NCI-H128 (cell line): Measurements from ENCODE around the gene SPATA6.
"Not testable (repeated sequence)": the region's sequence is repeated elsewhere in the genome, so short reads cannot be mapped to it uniquely, and the experiment has no call there.

Experiments used
- DNase-seq: peaks from one replicate; lab custom pipeline; 2025; ENCODE audit not compliant: unreplicated experiment; lab: John Stamatoyannopoulos, UW

Gene SPATA6

DNA sequence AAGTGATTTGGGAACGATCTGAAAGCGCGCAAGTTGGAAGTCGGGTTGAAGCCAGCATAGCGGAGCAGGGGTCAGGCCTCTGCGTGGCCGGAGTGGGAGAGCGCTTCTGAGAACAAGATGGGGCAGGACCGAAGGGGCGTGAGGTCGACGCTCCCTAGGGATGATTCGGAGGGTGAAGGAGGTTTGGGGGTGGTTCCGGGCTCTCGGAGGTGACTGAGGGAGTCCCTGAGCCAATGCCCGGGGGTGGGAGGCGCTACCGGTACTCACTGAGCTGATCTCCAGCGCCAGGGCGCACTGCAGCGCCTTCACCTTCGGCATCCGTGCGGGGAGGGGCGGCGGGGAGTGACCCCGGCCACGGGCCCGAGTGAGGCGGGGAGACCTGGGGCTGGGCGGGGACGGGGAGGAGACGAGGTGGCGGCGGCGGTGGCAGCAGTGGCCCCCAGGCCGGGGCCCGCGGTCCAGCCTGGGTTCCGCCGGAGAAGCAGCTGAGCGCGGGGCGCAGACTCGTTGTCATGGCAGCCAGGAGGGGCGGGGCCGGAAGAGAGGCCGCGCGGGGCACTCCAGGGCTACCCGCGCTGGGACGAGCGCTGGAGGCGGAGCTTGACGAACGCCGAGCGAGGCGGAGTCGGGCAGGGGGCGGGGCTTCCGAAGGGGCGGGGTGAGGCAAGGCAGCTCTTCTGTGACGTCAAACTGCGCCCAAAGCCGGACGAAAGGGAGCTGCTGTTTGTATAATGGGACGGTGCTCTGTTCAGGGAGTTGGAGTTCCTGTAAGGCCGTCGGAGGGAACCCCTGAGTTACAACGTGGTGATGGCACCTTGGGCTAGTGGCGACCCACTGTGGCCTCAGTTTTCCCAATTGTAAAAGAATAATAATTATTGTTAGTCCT, at the start of gene SPATA6:
TSS of gene SPATA6 (minus strand) at position 514 of the 886 bp plus-strand sequence. CDS start at position 318, 196 bp downstream.
- DNase-seq: peak; percentile 93

DNA sequence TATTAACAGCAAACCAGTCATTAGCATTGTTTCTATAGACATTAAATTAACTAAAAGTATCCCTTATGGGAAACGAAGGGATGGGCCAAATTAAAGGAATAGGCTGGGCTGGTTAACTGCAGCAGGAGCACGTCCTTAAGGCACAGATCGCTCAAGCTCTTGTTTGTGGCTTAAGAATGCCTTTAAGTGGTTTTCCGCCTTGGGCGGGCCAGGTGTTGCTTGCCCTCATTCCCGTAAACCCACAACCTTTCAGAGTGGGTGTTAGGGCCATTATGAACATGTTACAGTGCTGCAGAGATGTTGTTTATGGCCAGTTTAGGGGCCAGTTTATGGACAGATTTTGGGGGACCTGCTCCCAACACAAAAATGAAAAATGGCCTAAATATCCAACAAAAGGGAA, 47.9 kb upstream of the SPATA6 start:
- not testable (repeated sequence) for DNase-seq

DNA sequence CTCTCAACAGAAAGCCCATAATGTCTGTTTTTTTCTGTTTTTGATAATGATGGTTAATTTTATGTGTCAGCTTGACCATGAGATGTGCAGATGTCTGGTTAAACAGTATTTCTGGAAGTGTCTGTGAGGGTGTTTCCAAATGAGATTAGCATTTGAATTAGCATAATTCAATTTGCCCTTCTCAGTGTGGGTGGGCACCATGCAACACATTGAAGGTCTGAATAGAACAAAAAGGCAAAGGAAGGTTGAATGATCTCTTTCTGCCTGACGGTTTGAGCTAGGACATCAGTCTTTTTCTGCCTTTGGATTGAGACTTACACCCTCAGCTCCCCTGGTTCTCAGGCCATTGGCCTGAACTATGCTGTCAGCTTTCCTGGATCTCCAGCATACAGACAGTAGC, 34.9 kb upstream of the SPATA6 start:
- no peak for DNase-seq

DNA sequence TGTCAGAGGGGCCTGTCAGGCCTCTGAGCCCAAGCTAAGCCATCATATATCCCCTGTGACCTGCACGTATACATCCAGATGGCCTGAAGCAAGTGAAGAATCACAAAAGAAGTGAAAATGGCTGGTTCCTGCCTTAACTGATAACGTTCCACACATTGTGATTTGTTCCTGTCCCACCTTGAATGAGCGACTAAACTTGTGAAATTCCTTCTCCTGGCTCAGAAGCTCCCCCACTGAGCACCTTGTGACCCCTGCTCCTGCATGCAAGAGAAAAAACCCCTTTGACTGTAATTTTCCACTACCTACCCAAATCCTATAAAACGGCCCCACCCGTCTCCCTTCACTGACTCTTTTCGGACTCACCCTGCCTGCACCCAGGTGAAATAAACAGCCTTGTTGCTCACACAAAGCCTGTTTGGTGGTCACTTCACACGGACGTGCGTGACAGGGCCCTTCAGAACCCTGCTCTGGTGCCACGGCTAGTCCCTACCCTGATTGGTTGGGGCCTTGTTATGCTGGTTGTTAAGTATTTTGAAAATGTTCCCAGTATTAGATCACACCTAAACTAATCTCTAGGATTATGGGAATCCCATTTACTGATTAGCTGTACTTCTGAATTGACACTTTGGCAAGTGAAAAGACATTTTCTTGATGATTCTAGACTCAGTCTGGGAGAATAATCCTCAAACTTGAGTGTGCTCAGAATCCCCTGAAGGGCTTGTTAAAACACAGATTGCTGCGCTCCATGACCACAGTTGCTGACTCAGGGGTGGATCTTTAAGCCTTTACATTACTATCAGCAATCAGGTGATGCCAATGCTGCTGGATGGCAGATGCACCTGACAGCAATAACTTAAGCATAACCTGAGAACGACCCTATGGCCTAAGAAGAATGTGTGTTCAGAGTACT, 28.8 kb upstream of the SPATA6 start:
- no peak for DNase-seq

DNA sequence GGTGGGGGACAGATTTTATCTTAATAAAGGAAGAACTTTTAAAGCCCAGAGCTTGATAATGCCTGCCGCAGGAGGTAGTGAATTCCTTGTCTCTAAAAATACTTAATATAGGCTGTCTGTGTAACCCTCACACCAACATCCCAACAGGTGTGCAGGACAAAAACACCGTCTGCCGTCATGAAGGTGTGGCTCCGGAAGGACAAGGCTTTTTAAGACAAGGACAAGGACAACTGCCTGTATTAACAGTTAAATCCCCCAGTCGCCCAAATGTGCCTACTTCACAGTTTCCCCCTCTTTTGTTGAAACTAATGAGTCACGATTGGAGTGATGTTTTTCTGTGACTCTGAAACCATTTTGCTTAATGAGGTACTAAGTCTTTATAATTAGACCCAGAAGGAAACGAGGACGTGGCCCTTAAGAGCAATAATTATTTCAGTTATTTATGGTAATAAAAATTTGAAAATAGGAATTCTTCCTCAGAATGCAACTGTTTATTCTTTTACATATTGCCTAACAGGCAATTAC, 27.3 kb upstream of the SPATA6 start:
- DNase-seq: no peak

DNA sequence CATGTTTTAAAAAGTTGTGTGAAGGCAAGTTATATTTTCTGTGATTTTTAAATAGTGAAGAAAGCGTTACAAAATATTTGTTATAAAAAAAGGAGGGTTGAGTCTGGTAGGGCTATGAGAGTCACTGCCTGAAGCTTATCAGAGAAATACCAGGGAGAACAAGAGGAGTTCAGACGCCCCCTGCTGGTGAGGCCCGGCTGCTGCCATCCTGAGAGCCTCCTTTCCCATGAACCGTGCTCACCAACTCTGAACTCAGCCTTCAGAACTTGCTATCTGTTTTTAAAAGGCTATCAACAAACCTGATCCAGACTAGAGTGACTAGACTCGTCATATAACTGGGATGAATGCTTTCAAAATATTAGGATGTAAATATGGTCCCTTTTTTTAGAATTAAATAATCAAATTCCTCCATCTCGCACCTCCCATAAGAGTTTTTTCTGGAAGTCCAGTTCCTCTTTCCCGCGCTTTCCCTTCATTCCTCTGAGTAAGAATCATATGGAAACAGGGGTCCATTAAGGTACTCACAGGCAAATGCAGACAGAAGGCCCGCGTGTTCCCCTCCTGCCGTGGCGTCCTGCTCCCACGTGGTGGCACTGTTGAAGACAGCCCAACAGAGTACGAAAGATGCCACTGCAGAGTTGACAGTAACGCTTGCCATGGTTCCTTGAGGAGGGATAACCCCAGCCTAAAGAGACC, 26.2 kb upstream of the SPATA6 start:
- DNase-seq: peak; percentile 43

DNA sequence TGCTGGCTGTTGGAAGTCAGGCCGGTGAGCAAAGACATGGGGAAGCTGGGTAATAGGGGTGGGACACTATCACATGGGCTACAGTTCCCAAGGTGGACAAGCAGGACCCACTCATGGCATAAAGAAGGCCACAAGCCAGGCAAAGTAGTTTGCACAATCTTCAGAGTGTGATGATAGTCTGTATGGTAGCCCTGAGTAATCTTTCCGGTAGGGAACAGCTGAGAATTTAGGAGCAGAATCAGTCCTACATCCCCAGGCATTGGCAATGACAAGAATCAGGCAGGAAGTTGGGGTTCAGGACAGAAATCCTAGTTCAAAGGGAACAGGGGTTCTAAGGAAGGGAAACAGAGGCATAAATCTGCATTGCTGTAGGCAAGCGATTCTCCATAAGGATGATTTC, 23.9 kb upstream of the SPATA6 start:
- DNase-seq: no peak

DNA sequence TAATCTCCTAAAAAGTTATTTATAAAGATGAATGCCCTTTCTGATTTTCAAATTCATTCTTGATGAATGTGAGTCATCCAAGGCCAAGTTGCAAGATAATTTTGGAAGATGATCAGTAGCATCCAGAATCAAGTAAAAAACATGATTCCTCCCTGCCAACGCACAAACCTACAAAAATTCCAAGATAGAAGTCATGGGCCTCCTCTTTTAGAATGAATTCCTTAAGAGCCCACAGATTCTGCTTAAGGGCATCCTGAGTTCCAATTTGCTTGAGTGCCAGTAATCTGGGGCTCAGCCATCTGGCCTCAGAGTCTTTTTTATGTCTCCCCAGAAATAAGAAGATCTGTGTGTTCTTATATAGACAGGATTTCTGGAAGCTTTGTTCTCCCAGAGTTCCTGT, 23.2 kb upstream of the SPATA6 start:
- DNase-seq: no peak

DNA sequence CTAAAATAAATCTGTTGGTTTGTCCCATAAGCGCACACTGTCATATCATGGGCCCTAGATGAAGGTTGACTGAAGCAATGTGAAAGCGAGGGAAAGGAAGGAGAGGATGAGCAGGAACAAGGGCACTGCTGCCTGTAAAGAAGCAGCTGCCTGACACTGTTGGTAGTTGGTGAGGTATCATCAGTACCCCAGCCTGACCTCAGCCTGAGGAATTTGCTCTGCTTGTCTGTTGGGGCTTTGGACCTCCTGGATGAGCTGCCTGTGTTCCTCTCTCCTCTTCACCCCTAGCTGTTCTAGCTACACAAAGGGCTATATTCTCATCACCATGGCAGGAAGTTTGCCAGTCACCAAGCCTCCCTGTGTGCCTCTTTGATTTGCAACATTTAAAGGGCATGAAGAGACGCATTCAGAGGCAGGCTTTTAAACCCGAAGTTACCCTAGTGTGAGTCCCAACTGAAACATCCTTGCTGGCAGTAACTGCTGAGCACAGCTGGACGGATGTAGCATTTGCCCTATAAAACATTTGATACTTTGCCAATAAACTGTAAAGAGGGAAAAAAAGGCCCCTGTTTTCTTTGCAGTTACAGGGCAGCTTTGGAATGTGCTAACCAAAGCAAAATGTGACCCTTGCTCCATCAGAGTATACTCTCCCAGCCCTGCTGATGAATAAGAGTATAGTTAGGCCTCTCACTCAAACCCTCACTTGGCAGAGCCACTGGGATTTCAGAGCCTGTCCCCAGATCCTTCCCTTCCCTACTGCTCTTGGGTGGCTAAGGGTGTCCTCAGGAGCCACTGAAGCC, 22.2 kb upstream of the SPATA6 start:
- DNase-seq: no peak

DNA sequence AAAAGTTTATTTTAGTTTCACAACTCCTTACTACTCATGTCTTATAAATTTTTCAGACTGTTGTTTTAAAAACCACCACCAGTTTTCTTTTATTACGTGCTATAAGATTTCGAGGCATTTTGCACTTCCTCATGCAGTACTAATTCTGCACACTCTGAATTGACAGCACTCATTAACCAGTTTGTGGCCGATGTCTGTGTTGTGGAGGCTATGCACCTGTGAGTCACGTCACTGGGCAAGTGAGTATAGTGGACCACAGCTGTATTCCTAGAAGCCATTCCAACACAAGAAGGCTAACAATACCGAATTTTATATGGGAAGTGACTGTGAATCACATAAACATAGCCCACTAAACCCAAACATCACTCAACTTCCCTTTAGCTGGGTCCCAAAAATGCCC, 21.0 kb upstream of the SPATA6 start:
- DNase-seq: no peak

DNA sequence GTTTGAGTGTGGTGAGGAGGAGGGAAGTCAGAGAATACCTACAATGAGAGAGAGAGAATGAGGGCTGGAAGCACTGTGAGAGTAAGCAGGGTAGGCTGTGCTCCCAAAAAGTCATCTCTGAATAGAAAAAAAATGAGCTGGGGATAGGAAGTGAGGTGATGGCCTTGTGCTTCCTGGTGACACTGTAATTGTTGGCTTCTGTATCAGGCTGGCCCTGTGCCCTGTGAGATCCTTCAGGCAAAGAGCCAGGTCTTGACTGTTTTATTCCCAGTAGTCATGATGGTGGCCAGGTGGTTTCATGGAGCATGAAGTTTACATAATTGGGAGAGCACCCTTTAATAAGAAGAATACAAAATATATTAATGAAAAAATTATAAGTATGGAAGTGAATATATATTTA, 20.4 kb upstream of the SPATA6 start:
- no peak for DNase-seq

DNA sequence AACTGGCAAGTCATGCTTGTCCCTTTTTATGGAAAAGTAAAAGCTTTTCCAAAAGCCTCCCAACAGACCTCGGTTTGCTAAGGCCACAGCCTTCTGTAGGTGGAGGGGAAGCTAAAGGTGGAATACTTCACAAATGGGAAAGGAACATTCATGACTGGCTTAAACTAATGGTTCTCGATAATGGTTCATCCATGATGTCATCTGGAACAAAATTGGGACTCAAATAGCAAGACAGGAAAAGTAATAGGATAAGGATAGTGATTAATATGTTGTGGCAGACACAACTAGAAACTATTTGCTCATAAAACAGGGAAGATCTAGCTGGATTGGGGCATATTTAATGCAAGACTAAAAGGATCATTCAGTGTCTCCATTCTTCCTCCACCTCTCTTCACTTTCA, 16.7 kb upstream of the SPATA6 start:
- DNase-seq: no peak

DNA sequence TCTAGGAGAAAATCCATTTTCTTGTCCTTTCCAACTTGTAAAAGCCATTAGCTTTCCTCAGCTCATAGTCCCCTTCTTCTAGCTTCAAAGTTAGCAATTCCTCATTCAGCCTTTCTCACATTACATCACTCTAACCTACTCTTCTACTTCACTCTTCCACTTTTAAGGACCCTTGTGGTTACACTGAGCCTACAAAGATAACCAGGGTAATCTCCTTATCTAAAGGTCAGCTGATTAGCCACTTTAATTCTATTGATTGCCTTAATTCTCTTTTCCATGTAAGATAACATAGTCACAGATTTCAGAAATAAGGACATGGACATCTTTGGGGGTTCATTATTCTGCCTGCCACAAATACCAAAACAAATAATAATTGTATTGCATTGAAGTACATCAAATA, 8.5 kb upstream of the SPATA6 start:
- DNase-seq: no peak

DNA sequence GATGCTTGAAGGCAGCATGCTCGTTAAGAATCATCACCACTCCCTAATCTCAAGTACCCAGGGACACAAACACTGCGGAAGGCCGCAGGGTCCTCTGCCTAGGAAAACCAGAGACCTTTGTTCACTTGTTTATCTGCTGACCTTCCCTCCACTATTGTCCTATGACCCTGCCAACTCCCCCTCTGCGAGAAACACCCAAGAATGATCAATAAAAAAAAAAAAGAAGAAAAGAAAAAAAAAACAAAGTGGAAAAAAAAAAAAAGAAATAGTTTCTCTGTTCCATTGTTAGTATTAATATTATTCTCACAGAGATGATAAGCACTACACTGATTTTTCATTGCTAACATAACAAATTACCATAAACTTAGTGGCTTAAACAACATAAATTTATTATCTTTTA, 8.0 kb upstream of the SPATA6 start:
- not testable (repeated sequence) for DNase-seq

DNA sequence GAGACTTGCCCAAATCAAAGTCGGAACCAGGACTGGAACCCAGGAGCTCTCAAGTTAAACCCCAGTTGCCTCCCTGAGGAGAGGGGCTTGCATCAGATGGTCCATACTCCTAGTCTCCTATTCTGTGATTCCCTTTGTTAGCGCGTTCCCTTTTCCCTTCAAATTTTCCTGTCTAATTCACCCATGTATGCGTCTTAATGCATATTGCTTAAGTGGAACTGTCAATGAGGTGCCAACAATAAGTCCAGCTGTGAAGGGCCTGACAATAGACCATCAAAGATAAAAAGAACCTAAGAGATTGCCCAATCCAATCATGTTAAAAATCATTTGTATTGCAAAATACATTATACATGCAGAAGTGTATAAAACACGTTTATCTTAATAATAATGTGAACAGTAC, 634 bp upstream of the SPATA6 start:
- no peak for DNase-seq

DNA sequence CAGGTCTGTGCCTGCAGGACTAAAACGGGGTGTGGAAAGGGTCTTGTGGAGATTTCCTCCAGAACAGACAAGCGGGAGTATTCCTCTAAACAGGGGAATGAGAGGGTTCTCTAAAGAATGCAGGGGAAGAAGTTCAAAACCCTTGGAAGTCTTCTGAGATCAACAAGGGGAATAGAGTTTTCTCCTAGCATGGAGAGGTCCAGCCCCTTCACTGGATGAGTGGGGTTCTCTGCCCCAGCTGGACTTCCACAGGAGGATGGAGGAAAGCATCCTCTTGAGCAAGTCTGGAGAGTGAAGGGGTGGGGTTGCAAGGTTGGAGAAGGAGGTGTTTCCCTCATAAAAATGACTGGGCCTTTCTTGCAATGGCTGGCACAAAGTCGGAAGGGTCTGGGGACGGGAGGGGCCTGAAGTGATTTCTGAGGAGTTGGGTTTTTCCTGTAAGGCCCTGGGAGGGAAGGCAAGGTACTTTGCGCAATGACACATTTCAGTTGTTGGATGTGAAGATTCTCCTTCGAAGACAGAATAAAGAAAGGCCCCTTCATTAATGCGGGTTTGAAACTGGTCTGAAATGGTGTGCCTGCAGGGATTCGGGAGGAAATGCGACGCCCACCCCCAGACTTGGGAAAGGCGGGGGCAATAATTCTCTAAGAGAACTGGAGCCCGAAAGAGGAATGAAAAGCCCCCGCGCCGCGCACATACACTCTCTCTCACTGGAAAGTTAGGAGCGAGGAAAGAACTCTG, 884 bp downstream of the SPATA6 start:
- no peak for DNase-seq

DNA sequence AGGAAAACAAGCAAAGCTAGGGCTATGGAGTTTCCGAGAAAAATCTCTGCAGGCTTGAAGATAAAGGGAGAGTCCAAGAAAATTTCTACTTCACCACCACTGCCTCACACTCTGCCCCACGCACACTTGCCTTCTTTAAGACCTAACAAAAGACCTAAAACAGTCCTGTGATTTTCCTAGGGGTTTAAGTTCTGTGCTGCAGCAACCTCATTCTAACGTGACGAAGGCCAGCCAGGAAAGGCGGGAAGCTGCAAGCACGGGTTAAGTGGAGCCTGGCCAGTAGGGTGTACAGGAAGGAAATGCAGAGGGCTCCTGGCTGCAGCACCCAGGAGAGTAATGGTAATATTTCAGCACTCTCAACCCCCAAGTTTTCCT, 1.5 kb downstream of the SPATA6 start:
- DNase-seq: no peak

DNA sequence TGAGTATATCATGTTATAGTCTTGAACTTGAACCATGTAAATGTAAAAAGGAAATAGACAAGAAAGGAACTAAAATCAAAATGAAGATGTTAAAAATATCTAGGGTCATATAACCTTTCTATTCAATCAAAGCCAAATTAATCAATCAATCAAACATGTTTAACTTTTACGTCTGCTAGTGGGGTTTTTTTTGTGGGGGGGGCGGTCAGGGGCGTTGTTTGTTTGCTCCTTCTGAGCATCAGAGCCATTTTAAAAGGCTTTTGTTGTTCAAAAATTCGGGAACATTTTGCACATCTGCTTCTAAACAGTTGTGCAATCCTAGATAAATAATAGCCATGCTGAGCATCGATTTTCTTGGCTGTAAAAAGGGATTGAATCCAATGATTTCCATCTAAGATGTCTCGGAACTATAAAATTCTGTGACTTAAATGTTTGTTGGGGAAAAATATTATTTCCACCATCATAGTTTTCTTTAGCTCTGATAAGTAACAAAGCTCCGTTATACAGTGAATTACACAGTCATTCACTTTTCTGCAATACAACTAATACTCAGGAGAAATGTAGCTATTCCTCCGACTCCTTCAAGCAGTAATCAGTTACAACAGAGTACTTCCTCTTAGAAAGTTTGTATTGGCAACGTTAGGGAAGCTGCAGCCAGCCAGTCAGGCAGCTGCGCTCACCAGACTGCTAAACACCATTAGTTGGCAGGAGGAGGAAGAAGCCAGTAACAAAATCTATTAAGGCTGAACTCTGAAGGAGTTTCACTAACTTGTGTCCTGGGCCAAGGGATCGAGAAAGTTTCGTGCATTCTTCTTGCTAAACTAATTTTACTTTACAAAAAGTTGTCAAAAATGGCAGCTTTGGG, 2.2 kb downstream of the SPATA6 start:
- no peak for DNase-seq

DNA sequence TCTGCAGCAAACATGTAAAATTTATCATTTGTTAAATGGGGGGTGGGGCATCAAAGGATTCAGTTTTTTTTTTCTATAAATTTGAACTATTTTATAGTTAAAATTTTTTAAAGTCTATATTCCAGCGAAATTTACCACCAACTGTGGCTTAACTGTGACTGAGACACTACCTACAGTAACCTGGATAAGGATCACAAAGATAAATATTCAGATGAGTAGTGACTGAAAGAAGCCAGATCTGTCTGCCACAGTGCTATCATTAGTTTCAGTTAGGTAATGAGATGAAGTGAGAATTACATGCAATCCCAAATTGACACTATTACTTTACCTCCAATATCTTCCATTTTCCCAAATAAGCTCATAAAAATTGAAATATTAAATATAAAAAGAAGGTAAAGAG, 5.4 kb downstream of the SPATA6 start:
- DNase-seq: no peak
